Activated CD8-positive, alpha-beta memory T cell treated with anti-CD3 and anti-CD28 coated beads for 24 hours (primary cell): ENCODE data around the gene CEBPA.
A peak's percentile ranks its signal among the peaks of the same experiment; 100 is the strongest.
"Not testable (repeated sequence)": the region's sequence is repeated elsewhere in the genome, so short reads cannot be mapped to it uniquely, and the experiment has no call there.

Experiments
- DNase-seq: peaks from one replicate; pipeline ENCODE4 v3.0.0-alpha.2; 2020

CEBPA gene

DNA sequence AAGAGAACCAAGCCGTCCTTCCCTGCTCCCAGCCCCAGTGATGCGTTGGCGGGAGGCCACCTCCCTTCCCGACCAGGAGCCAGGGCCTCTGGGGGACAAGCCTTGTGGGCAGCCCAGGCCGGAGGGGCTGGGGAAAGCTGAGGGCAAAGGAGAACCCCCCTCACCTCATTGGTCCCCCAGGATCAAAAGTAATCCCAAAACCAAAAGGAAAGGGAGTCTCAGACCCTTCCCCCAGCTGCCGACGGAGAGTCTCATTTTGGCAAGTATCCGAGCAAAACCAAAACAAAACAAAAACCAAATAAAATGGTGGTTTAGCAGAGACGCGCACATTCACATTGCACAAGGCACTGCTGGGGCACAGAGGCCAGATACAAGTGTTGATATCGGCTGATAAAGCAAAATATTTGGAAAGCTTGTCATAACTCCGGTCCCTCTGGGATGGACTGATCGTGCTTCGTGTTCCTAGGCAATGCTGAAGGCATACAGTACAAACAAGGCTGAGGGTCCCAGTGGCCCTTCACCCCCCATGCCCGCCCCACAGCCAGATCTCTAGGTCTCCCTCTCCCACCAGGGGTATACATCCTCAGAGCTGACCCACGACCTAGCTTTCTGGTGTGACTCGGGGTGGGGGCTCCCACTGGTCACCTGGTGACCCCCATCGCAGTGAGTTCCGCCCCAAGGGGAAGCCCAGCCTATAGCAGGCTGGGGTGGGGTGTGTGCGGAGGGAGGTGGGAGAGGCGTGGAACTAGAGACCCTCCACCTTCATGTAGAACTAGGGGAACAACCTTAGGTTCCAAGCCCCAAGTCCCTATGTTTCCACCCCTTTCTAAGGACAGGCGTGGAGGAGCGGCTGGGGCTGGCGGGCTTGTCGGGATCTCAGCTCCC, 2.1 kb downstream of the CEBPA start:
- DNase-seq: peak; percentile 53

DNA sequence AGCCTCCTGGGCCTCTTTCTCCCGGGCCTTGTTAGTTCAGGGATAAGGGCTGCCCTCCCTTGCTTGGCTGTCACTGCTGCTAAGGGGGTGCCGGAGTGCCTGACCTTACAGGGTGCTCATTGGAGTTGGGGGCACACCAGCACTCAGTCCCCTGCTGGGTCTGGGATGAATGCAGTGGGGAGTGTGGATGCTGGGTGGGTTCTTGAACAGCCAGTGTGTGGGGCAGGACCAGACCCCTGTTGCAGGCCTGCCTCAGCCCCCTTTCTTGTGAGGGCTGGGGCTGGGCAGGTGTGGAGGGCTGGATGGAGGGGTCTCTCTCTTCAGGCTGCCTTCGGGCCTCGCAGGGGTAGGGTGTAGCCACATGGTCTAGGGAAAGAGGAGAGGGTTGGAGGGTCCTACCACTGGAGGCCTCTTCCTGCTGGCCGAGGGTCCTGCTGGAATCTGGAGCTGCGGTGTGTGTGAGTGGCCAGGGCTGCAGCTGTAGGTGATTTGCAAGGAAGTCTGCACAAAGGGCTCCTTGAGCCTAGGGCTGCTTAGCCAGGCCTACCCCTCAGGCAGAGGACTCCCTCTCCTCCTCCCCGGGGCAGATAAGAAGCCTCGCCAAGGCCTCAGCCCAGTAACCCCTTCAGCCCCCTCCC, 3.2 kb downstream of the CEBPA start:
- DNase-seq: peak; percentile 49

DNA sequence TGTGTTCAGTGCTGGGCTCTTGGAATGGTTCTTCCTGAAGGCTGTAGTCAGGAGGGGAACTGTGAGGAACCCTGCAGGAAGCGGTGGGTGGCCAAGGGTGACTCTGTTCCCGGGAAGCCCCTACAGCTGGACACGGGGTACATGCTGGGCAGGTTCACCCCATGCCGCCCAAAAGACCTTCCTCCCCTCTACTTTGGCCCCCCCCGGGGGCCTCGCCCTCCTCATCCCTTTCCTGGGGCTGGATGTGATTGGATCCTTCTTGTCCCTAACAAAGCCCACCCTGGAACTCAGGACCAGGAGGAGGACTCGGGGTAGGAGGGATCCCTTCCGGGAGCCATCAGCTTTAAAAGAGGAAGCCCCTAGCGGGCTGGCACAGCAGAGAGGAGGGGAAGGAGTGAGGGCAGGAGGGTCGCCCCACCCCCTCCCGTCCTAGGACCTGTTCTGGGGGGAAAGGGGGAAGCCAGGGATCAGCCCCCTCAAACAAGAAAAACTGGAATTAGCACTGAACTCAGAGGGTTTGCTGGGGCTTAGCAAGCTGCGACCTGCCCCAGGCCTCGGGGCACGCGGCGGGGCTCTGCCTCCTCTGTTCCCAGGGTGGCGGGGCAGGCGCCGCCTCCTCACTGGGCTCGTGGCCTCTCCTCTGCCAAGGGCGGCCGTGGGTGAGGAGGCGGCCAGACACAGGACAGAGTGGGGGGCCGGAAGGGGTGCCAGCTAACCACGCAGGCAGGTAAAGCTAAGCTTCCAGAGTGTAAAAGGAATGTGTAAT, 4.0 kb downstream of the CEBPA start:
- no peak for DNase-seq

DNA sequence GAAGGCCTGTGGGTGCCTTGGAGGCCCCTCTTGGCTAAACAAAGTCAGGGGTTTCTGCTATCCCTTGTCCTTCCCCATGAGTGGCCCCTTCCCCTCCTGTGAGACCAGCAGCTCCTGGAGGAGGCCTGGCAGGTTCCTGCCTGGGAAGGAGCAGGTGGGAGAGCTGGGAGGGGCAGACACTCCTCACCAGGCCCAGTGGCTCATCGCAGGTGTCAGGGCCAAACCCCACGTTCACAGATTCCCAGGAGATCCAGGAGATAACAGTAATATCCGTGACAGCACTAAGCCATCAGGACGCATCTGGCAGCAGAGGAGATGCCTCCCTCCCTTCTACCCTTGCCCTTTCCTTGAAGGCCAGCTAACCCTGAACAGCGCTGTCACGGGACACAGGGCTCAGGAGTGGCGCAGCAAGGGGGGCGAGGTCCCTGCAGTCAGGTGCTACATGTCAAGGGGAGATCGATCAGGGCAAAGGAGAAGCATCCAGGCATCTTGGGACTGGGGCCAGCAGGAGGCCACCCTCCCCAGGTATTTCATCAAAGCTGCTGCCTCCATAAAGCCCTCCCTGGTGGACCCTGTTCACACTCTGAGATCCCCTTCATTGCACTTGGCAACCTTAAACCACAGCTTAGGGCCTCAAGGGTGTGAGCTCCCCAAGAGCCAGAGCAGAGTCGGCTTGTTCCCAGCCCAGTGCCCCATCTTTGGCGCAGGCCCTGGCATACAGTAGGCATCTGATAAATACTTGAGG, 4.8 kb downstream of the CEBPA start:
- no peak for DNase-seq

DNA sequence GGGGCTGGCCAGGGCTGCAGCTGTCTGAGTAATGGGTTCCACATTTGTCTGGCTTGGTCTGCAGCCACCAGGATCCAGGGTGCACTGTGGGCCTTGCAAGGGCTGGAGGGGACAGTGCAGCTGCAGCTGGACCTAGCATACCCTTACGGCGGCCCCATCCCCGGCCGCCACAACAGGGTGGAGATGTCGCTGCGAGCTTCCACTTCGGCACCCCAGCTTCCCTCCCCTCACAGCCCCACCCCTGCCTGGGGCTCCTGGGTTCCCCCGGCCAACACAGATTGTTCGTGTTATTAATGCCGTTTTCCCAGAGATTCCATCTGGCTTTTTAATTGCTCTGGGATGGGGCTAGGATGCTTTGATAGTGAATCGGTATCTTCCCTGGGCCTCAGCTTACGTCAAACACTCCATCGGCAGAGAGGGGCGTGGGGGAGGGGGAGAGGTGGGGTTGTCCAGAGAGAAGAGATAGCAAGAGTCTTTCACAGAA, 5.8 kb downstream of the CEBPA start:
- DNase-seq: no peak

DNA sequence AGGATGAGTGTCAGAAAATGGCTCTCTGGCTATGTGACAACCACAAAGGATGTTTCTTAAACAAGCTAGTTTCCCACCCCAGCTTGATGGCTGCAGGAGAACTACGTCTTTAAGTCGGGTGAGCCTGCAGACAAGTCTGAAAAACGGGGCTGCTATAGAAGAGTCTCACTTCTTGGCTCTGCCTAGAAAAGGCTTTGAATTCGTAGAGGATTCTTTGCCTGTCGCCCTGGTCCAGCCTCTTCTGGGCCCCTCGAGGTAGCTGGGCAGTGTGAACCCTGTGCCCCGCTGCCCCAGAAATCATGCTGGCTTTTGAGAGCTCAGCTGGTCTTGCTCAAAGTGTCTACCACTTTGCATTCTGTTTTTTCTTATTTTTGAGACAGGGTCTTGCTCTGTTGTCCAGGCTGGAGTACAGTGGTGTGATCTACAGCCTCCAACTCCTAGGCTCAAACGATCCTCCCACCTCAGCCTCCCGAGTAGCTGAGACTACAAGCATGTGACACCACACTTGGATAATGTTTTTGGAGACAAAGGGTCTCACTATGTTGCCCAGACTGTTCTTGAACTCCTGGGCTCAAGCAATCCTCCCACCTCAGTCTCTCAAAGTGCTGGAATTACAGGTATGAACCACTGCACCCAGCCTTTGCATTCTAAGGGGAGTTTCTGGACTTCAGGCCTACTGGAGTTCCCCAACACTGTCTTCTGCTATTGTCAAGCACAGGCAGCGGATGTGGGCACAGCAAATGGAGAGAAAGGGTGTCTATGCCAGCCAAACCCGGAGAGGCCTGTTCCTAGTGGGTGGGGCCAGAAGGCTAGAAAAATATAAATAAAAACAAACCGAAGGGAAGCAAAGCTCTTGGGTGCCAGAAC, 6.5 kb downstream of the CEBPA start:
- no peak for DNase-seq

DNA sequence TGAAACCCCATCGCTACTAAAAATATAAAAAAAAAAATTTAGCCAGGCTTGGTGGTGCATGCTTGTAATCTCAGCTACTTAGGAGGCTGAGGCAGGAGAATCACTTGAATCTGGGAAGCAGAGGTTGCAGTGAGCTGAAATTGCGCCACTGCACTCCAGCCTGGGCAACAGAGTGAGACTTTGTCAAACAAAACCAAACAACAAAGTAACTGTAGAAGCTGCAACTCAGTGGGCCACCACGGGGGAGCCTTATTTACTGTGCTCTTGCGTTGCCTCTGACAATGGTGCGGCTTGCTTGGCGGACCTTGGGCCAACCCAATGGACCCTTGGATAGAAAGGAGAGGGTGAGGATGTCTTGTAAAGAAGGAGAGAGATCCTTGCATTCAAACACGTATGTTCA, 7.3 kb downstream of the CEBPA start:
- not testable (repeated sequence) for DNase-seq

DNA sequence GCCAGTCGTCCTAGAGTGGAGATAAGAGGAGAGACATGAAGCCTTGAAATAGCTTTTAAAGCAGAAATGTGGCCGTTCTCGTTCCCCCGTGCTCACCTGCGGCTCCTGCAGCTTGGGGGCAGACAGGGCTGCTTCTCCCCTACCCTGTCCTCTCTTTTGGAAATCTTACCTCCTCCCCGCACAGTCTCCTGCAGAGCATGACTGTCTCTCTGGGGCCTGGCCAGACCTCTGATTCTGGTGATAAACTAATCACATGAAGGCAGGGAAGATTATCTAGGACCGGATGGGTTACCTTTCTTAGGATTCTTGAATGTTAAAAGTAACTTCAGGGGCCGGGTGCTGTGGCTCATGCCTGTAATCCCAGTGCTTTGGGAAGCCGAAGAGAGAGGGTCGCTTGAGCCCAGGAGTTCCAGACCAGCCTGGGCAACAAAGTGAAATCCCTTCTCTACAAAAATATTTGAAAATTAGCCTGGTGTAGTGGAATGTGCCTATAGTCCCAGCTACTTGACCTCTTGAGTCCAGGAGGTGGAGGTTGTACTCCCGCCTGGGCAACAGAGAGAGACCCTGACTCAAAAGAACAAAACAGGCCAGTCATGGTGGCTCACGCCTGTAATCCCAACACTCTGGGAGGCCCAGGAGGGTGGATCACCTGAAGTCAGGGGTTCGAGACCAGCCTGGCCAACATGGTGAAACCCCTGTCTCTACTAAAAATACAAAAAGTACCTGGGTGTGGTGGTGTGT, 8.1 kb downstream of the CEBPA start:
- no peak for DNase-seq

DNA sequence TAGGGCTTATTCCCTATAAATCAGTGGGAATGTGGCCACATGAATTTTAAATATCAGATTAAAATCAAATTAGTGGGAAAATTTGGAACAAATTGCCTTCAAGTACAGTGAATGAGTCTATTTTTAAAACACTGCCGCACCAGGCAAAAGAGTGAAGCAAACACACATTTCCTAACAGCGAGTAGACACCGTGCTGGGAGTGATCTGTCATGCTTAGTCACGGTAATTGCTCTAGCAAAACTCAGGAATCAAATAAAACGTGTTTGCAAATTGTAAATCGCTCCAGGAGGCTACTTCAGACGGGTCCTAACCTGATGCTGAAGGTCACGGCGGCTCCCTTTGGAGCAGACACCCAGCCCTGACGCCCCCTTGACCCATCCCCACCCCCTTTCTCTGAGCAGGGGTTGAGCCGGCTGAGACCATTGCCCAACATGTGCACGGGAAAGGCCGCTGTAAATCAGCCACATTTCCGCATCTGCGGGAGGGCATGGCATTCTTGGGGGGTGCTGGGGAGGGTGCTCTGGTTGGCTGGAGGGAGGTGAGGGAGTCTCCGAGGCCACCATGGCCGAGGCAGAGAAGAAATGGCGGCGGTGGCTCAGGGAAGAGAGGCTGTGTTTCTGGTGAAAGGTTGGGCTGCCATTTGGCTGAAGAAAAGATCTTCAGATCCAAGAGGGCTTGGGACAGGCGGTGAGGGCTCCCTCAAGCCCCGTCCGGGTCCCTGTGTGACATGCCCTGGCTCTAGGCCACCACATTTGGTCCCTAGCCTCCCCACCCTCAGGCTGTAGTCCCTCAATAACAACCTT, 8.9 kb downstream of the CEBPA start:
- DNase-seq: no peak

DNA sequence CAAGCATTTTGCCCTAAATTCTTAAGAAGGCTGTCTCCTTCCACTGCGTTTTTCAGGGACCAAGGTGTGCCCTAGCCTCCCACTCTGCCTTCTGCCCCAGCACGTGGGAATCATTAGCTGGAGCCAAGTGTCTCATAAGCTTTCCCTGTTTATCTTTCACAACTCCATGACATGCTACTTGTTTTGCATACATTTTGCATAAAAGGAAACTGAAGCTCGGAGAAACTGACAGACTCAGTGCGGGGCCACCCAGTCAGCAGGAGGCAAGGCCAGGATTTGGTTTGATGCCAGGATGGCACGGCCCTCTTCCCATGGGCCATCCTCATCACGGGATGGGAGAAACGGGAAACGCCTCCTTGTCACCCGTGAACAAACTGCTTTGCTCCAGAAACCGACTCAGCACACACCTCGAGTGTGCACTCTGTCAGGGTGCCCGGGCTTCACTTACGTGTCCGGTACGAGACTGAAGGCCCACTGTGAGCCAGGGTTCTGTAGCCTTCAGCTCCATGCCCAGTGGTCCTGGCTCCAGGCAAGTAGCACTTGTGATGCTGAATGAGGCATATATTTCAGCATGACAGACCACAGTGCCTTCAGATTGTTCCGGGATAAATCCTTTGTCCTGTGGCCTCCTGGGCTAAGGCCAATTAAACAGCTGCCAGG, 9.6 kb downstream of the CEBPA start:
- DNase-seq: no peak

DNA sequence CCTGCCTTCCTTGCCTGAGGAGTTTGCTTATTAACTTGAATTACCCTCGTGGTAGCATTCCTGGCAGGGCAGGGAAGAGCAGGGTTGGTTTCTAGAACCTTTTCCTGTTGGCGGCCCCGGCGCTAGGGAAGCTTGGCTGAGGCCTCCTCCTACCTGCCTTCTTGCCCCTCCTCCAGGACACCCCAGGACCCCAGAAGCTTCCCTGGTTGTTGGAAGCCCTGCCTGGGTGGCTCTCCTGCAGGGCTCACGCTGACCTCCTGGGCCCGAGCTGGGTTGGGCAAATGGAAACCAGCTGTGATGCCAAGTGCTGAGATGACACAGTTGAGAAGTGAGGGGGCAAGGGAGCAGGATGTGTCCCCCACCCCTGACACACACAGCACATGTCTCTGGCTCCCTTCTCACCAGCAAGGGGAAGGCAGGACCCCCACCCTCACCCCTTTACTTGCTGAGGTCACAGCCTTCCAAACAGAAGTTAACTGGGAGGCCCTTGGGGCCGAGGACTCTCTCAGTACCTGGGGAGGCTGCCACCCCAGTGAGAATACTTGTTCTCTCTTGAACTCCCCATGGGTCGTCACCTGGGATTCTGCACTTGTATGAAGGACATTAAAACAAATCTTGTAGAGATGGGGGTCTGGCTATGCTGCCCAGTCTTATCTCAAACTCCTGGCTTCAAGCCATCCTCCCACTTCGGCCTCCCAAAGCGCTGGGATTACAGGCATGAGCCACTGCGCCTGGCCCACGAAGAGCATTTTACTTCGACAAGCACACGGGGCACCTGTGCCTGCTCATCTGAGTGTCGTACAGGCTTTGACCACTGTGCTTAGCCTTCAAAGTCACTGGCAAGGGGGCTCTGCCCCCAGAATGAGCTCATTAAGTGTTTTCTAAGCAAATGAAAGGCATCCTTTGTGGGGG, 10.5 kb downstream of the CEBPA start:
- DNase-seq: no peak

DNA sequence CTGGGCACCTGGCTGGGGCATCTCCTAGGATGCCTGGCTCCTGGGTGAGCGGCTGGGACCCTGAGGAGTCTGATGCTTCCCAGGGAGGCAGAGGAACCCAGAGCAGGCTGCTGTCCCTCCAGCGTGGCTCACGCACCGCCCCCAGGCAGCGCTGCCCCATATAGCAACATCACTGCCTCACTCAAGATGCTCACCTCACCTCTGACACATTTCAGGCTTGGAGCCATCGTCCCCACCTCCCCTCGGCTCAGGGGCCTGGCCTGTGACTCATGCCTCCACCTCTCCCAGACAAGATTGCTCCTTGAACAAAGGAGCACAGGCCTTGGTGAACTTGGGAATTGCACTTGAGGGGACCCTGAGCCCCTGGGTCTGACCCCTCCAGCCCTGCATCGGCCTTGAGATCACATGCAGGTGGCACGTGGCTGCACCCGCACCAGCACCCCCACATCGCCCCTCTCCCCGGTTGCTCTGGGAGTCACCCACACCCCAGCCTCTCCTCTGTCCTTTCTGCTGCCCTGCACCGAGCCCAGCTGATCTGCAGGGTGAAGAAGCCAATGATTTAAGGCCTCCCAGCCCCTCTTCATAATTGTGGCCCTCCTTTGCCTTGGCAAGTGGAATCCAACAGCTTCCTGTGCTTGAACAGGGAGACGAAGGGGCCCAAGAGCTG, 11.2 kb downstream of the CEBPA start:
- no peak for DNase-seq

DNA sequence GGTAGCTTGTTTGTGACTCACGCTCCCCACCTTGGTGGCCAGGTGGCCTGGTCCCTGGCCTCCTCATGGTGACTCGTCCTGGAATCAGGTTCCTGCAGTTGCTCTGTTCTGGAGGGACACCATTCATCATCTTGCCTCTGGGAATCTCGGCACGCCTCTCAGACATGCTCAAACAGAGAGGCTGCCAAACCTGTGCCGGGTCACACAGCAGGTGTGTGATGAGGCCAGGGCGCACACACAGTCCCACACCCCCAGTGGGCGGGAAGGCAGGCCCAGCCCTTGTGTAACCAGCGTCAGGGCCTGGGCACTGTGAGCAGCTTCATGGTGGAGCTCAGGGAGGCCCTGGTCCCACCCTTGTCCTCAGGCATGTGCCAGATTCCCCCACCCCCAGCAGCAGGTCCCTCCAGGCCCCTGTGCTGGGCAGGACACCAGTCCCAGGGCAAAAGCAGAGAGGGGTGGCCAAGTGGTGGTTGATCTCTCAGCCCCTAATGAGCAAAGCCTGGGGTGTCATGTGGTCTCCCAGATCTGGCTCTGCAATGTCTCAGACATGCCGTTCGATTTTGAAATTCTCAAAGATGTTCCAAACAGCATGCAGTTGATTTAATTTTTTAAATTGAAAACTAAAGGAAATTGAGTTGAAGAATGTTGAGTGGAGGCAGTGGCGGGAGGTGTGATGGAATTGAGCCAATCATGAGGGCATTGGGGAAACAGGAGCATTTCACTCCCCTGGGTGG, 12.1 kb downstream of the CEBPA start:
- no peak for DNase-seq

DNA sequence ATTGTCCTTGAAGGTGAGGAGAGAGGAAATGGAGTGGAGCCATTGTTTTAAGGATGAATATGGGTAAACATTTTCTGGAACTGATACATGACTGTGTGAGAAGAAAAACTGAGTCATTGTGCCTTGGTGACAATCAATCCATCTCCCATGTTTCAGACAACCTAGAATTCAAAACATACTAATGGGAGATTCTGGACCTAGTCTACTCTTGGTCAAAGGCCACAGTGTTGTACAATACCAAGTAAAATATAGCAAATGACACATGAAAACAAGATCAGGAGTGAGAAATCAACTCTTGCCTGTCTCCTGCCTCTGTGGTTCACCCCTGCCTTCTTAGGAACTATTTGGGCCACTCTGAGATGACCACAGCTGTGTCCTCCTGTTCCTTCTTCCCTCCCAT, 13.1 kb downstream of the CEBPA start:
- no peak for DNase-seq

DNA sequence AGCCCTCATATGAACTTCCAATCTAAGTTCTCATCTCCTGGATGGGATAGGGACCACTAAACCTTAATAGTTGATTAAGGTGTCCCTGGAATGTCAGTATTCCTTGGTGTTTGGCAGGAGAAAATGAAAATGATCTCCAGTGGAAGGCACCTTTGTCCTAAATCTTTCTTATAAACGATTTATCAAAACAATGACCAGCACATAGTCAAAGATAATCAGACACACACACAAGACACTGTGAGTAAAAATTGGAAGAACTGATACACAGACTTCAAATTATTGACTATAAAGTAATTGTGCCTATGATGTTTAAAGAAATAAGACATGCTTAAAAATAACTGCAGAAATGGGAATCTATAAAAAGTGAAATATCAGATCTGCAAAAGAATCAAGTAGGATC, 13.7 kb downstream of the CEBPA start:
- DNase-seq: no peak

DNA sequence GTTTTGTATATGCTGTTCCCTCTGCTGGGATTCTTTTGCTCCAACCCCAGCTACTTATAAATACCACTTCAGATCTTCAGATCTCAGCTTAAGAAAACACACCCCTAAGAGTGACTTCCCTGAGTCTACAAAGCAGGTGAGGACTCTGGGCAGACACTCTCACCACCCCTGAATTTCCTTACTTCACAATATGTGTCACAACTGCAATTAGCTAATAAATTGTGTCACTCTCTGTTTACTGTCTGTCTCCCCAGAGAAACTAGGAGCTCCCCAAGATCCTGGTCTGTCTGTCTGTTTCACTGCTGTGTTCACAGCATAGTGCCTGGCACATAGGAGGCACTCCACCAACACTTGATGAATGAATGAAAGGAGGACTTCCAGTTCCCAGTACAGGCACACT, 14.4 kb downstream of the CEBPA start:
- no peak for DNase-seq

DNA sequence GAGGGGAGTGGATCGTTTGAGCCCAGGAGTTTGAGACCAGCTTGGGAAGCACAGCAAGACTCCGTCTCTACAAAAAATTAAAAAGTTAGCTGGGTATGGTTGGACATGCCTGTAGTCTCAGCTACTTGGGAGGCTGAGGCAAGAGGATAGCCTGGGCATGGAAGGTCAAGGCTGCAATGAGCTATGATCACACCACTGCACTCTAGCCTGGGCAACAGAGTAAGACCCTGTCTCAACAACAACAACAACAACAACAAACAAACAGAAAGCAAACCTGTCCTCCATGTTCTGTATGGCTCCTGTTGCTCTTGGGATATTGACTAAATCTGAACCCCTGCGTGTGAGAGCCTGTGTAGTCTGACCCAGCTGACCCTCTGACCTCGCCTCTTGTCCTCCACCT, 14.9 kb downstream of the CEBPA start:
- no peak for DNase-seq
